Measurements from ENCODE around the gene TRIM39.
A peak's percentile ranks its signal among the peaks of the same experiment; 100 is the strongest.

DNA sequence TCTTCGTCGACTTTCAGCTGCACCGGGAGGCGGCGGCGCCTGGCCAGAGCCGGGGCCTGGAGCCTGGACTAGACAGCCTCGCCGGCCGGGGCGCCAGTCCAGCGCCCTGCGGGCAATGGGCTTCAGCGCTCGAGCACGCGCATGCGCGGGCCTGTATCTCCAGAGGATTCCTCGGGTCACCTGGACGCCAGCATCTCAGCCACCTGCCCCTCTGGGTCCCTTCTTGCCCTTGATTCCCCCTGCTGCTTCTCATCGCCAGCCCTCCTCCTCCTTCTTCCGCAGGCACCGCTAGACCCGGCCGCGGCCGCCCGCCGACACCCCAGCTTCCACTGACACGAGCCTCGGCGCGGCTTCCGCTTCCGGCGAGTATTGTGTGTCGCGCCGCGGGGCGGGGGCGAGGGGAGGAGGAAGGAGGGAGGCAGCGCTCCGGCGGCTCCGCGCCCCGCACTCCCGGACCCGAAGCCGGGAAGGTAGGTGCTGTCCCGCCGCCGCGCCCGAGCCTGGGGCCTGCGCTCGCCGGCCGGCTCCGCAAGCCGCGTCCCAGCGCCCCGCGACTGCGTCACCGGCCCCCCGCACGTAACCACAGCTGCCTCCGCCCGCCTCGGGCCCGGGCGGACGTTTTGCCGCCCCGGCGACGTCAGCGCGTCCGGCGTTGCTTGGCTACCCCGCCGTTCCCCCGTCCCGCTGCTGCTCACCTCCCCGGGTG, at the start of gene TRIM39:
- TF ChIP-seq, protein P1, sequence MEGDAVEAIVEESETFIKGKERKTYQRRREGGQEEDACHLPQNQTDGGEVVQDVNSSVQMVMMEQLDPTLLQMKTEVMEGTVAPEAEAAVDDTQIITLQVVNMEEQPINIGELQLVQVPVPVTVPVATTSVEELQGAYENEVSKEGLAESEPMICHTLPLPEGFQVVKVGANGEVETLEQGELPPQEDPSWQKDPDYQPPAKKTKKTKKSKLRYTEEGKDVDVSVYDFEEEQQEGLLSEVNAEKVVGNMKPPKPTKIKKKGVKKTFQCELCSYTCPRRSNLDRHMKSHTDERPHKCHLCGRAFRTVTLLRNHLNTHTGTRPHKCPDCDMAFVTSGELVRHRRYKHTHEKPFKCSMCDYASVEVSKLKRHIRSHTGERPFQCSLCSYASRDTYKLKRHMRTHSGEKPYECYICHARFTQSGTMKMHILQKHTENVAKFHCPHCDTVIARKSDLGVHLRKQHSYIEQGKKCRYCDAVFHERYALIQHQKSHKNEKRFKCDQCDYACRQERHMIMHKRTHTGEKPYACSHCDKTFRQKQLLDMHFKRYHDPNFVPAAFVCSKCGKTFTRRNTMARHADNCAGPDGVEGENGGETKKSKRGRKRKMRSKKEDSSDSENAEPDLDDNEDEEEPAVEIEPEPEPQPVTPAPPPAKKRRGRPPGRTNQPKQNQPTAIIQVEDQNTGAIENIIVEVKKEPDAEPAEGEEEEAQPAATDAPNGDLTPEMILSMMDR (IDR thresholded peaks at IDR 0.05) = peak in 1 of 4 donors; percentile 9
- TF ChIP-seq POLR2A (IDR thresholded peaks at IDR 0.05) = peak; percentile 87
